HG03460 (cell line): ENCODE measurements around the gene TLE6.
A peak's percentile ranks its signal among the peaks of the same experiment; 100 is the strongest.
"Not testable (repeated sequence)": the region's sequence is repeated elsewhere in the genome, so short reads cannot be mapped to it uniquely, and the experiment has no call there.

Experiments used
- ATAC-seq: cut with Tn5 transposase; IDR thresholded peaks from one replicate; pipeline ENCODE4 v1.9.1; 2021; ENCODE audit not compliant: unreplicated experiment

Gene TLE6

DNA sequence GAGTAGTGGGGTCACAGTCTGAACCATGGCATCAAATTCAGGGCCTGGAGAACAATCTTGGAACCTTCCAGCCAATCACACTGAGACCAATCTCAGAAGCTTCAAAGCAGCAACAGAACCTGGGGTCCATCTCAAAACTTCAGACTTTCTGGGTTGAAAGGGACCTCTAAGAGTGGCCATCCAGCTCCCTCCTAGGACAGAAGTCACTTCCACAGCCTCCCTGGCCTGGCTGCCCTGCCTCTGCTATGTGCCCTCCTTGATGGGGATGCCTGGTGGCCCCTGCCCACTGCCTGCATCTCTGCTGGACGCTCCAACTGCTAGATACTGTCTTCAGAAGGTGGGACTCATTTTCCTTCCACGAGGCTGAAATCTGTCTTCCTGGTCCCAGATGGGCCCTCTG is 49.9 kb downstream of the TLE6 start:
- ATAC-seq: no peak

DNA sequence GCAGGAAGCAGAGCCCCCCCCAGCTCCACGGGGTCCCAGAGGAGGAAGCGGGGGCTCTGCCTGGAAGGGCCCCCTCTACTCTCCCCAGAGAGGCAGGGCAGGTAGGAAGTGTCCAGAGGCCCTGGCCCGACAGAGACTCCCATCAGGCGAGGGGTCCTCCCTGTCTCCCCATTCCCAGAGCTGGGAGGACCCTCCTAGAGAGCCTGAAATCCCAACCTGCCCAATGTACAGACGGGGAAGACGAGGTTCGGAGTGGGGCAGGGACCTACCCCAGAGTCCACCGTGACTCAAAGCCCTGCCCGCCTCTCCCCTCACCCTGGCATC is 50.6 kb downstream of the TLE6 start:
- no peak for ATAC-seq

DNA sequence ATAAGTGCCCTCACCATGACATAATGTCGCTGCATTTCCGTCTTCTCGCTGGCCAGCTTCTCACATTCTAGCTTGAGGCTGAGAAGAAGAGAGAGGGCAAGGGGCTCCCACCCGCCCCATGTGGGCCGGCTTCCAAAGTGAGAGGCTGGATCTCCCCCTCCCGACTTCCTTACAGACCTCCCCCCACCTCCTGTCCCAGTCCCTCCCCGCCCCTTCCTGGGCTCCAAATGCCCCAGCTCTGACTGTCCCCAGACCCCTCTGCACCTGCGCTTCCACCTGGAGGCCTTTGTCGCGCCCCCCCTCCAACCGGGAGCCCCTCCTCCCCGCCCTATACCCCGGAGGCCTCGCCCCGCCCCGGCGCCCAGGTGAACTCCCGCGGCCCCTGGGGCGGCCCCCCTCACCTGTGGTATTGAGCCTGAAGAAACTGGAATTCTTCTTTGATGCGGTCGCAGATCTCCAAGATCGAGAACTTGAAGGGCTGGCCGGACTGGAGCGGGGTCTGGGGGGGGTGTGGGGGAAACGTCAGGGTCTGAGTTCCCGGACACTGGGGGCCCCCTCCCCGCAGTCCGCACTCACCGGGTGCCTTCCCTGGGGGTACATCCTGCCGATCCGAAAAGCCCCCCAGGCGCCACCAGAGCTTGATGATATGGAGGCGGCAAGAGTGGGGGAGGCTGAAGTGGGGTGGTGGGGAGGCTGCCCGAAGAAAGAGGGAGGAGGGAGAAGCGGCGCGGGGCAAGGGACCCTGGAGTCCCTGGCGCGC is 51.1 kb downstream of the TLE6 start:
- no peak for ATAC-seq

DNA sequence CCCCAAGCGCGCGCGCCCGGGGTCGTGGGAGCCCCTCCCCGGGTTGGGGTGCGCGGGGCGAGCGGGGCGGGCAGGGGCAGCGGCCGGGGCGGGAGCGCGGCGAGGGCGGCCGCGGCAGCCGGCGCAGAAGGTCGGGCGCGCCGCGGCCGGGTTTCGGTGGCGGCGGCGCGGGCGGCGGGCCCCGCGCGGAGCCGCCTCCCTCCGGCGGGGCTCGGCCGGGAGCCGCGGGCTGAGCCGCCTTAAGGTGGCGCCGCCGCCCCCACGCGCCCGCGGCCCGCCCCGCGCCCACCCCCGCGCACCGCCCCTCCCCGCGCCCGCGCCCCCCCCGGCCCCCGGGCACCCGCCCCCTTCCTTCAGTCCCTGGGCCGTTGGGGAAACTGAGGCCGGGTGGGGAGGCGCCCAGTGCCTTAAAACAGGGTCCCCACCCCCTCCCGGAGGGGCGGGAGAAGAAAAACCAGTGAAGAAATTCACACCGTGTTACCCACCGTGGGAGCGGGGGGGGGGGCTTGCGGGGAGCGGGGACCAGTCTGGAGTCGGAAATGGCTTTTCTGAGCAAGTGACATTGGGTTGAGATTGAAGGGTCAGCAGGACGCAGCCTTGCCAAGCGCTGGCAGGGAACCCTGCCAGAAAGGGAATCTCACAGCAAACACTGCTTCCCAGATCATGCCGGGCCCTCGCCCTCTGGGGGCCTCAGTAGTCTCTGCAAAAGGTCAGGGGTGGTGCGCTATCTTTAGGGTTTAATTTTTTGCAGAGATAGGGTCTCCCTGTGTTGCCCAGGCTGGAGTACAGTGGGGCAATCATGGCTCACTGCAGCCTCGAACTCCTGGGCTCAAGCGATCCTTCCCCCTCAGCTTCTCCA is 51.9 kb downstream of the TLE6 start, which contains the start of gene TLE2:
TSS of gene TLE2 (minus strand) at position 216 of the 859 bp plus-strand sequence. CDS start 376 bp downstream, outside the sequence.
- ATAC-seq: no peak

DNA sequence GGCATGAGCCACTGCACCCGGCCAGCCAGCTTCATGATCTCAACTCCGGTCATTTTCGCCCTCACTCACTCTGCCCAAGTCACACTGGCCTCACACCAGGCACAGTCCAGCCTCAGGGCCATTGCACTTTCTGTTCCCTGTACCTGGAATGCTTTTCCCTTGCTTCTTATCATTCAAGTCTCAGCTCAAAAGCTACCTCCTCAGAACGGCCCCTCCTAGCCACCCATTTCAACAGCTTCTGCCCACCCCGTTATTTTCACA is 54.2 kb downstream of the TLE6 start:
- no peak for ATAC-seq

DNA sequence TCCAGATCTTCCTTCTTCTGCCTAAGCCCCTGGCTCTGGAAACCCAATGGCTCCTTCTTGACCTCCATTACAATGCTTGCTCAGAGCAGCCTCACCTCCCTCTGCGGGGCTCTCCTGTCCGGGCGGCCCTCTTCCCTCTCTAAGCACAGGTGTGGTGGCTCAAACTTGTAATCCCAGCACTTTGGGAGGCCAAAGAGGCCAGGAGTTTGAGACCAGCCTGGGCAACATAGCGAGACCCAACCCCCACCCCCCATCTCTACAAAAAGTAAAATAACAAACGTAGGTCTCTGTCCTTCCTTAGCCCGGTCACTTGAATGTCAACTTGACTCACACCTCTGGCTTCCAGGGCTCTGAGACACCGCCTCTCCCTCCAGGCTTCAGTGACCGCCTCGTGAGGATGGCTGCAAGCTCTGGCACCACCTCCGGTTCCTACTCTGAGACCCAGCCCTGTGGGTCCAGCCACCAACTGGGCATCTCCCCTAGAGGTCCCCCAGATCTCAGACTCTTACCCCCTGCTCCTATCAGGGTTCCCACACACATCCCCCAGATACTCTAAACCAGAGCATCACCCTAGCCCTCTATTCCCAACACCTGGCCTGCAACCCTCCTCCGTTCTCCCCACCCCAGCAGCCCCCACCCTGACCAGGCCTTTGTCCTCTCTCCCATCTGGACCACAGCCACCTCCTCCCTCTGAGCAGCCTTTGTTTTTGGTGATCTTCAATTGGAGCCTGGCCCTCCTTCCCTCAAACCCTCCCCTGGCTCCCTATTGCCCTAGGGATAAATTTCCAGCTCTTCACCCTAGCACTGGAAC is 56.4 kb downstream of the TLE6 start:
- ATAC-seq: no peak

DNA sequence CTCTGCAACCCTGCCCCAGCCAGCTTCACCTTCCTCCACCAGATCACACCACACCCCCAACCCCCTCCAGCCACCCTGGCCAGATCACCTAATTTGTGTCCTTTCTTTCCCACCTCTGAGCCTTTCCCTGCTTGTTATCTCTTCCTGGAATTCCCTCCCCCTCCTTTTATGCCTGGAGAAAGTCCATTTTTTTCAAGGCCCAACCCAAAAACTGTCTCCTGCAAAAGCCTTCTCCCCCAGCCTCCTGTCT is 57.0 kb downstream of the TLE6 start:
- ATAC-seq: no peak

DNA sequence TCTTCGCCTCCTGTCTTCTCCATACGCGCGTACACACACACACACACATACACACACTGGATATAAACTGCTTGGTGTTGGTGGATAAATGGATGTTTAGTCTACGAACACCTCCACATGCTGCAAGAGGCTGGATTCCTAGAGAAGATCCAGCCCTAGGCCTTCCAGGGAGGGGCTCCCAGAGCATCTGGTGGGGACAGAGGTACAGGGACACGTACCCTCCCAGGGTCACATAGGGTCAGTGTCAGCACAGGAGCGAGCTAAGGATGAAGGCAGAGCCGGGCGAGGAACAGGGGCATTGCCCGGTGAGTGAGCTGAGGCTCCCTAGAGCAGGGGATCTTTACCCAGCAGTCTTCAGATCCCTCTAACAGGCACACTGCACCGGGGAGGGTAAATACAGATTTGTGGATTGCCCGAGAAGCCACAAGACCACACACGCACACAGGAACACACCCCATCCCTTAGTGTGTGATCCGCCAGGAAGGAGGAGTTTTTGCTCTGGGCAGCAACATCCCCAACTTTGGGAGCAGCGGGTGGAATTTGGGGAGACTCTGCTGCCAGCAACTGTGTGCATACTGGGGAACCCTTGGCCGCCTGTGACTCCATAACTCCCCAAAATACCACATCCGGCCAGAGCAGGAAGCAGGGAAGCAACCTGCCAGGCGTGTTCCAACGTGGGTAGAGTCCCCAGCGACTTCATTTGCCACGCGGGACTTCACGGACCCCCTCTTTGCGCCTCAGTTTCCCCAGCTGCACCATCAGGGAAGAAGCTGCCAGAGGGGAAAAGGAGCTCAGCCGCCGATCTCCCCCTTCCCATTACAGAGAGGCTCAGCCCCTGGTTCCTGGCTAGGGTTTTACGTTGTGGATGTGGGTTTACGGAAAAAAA is 57.5 kb downstream of the TLE6 start:
- ATAC-seq: no peak

DNA sequence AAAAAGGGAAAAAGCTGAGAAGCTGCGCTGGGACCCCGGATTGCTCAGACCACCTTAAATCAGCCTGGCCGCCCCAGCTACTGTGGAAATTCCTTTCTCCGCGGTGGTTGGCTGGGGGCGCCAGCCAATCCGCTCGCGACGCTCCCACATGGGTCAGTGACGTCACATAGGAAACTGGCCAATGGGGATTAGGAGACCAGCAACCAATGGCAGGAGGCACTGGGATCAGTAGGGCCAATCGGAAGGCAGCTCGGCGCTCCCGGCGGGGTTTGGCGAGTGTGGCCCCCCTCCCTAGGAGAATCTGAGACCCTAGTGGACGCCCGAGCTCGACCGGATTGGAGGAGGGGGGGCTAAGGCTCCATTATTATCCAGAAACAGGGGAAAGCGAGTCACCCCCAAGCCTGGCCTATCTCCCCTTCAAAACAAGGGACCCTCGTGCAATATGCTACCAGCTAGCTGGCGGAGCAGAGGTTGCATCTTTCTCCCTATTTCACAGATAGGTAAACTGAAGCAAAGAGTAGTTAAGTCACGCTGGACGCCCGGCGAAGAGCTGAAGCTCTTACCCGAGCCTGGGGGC is 58.3 kb downstream of the TLE6 start:
- peak; percentile 90 for ATAC-seq

DNA sequence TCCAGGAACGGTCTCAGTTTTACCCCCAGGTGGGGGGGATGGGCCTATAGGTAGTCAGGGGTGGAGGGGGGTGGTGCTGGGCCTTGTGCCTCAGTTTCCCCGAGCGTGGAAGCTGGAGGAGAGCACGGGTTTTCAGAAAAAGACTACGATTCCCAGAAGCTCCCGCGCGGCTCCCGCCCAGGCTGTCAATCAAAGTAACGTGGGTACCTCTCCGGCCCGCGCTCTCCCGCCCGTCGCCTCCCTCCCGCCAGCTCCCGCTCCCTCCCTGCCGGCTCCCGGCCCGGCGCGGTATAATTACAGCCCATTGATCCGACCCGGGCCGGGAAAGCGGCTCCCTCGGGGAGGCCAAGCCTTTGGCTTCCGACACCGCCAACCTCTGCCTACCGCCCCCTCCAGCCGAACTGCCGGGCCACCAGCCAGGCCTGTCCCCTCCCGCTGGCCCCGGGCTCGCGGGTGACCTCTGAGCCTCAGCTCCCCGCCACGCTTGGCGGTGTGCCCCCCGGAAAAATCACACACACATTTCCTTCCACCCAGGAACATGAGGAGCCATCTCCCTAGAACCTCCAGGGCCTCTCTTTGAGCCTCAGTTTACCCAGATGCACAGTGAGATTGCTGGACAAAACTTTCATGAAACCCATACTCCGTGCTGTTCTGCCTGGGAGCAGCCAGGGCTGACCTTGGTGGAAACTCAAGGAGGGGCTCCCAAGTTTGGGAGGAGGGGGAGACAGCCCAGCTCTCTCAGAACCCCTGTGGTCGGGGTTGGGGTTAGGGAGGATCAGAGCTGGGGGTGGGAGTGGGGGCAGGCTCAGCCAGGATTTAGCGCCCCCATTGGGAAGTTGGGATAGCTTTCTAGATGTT is 59.0 kb downstream of the TLE6 start:
- peak; percentile 39 for ATAC-seq

DNA sequence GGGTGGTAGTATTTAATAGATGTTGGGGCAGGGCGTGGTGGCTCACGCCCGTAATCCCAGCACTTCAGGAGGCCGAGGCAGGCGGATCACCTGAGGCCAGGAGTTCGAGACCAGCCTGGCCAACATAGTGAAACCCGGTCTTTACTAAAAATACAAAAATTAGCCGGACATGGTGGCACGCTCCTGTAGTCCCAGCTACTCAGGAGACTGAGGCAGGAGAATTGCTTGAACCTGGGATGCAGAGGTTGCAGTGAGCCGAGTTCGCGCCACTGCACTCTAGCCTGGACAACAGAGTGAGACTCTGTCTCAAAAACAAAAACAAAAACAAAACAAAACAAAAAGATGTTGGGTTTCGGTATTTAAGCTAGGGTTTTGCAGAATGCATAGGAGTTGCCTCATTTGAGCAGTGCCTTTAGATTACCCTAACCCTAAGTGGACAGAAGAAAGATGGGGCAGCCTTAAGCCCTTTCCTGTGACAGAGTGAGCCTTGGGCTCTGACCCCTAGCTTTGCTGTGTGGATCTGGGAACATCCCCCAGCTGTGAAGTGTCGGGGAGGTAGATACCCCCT is 59.7 kb downstream of the TLE6 start:
- ATAC-seq: not testable (repeated sequence)

DNA sequence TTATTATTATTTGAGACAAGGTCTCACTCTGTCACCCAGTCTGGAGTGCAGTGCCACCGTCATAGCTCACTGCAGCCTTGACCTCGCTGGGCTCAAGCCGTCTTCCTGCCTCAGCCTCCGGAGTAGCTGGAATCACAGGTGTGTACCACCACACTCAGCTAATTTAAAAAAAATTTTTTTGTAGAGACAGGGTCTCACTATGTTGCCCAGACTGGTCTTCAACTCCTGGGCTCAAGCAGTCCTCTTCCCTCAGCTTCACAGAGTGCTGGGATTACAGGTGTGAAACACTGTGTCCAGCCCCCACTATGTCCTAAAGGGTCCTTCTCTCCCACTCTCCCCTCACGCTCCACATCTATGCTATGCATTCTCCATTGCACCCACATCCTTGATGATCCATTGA is 60.9 kb downstream of the TLE6 start:
- no peak for ATAC-seq

DNA sequence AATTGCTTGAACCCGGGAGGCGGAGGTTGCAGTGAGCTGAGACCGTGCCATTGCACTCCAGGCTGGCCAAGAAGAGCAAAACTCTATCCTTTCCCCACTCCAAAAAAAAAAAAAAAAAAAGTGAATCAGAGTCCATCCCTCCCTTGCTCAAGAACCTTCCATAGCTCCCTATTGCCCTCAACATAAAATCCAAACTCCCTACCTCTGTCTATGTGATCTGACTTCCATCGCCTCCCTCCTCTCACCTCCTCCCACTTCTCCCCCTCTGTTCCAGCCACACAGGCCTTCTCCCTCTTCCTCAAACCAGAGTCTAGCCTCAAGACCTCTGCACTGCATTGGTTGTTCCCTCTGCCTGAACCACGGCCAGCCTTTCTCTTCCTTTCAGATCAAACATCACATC is 61.8 kb downstream of the TLE6 start:
- ATAC-seq: no peak

DNA sequence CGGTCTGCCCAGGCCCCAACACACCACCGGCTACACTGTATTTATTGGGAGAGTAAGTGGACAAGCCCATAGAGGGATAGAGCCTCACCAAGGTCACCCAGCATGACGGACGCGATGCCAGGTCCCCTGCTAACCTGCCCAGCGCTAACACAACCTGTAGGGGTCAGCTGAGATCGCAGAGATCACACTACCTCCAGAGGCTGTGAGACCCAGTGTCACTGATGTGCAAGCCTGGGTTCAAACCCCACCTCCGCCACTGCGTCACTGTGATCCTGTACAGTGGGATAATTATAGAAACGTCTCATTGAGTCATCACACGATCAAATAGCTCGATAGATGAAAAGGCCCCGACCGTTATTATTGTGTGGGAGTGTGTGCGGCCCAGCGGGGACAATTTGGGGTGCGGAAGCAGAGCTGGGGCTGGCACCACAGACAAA is 62.3 kb downstream of the TLE6 start:
- no peak for ATAC-seq

DNA sequence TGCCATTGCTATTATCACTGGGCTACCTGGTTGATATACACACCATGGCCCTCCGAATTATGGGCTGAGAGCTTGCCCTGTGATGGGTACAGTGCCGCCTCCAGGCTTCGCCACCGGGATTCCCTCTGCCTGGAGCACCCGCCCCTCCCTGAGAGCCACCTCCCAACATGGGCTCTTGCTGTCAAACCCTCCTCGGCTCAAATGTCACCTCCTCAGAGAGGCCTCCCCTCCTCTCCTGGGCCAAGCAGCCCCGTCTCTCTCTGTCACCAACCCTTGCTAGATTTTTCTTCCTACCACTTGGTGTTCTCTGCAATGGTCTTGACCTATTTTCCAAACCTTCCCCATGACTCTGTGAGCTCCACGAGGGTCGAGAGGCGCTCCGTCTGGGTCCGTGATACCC is 64.0 kb downstream of the TLE6 start:
- ATAC-seq: no peak

DNA sequence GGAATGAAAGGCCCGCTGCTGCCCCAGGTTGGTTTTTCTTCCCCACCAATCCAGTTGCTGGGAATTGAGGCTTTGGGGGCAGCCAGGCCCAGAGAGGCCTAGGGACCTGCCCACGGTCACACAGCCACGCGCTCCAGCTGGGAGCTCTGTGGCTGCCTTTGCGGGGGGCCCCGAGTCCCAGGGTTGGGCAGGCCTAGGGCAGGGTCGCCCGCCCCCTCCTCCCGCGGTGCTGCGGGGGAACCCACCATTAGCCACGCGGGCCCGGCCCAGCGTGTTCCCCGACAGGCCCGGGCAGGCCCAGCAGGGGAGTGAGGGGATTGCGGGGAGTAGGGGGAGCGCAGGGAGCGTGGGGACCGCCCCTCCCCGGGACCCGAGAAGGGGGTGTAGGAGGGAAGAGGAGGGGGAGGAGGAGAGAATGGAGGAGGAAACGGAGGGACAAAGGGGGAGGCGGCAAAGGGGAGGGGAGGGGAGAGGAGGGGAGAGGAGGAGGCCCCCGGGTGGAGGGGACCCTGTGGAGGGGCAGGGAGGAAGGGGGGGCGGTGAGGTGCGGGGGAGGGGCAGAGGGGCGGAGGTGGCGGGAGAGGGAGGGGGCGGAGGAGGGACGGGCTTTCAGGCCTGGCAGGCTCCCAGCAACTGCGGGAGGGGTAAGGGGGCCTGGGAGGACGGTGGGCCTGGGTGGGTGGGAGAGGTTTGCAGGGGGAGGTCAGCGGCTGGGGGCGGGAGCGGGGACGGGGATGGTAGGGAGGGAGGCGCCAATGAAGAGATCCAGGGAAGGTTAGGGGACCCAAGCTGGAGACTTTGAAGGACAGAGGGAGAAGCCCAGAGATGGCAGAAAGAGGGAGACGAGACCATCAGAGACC is 64.6 kb downstream of the TLE6 start:
- no peak for ATAC-seq

DNA sequence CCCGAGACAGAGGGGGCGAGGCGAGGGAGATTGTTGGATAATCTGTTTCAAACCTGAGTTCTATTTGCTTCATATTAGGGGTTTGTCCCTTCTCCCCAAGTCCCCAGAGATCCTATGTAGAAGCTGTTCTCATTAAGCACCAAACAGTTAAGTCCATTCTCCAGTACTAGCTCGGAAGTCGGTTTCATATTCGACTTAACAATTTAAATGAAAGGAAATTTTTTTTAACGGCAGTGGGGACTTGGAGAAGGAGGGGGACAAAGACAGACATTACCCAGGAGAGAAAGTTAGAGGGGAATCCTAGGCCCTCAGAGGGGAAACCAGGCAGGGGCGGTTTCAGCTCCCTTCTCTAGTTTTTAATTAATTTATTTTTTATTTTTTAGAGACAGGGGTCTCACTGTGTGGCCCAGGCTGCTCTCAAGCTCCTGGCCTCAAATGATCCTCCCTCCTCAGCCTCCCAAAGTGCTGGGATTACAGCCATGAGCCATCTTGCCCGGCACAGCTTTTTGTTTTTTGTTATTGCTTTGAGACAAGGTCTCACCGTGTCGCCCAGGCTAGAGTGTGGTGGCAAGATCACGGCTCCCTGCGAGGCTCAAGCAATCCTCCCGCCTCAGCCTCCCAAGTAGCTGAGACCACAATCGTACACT is 65.4 kb downstream of the TLE6 start:
- ATAC-seq: no peak
